RKO (cell line): ENCODE results near the gene SLIT3.

Source experiments
- DNase-seq: peaks from one replicate; pipeline ENCODE4 v3.0.0-alpha.2; 2016; ENCODE audit warnings: low spot score

SLIT3 gene

DNA sequence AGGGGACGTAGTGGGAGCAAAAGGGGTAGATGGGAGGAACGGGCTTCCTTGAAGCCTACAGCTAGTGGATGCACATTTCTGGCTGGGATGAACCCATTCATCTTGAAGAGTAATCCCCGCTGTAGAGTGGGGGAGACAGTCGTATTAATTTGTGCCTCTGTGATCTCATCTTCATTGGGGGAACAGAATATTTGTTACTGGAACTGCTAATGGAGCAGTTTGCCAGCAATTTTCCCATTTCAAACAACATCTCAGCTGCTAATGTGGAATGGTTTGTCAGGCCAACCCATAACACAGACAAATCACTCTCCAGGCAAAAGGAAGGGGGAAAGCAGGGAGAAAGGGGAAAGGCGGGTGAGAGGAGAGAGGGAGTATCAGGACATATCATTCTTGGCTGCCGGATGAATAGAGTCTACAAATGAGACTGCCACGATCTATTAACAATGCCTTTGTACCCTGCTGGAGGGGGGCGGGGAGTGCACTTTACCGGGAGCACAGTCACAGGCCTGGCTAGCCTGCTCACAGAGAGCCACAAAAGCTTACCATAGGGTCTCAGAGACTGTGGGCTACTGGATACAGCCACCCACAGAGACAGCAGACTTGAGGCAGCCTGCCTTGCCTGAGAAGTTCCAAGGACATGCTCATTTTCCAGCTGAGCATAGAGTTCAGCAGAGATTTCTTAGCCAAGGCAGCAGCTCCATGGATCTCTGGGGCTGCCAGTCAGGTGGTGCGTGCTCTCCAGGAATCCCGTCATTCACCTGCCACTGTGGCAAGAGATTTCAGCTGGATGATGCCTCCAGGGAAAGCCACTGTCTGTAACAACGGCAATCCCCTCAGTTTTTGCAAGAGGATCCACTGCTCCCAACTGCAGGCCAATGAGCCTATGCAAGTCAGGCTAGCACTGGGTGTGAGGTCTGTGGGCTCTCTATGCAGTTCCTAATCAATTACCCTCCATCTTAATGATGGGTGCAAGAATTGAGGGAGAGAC lies 504.1 kb downstream of the SLIT3 start:
- DNase-seq = no peak

- DNase-seq = no peak
Measured at GRCh38 chr5:168796000-168796399, 504.9 kb downstream of the SLIT3 start.

GRCh38 chr5:168793841-168794837 lies 506.8 kb downstream of the SLIT3 start:
- DNase-seq = peak; percentile 20

GRCh38 chr5:168792678-168793077 lies 508.3 kb downstream of the SLIT3 start:
- no peak for DNase-seq

GRCh38 chr5:168790671-168791250 lies 510.2 kb downstream of the SLIT3 start:
- no peak for DNase-seq

DNA sequence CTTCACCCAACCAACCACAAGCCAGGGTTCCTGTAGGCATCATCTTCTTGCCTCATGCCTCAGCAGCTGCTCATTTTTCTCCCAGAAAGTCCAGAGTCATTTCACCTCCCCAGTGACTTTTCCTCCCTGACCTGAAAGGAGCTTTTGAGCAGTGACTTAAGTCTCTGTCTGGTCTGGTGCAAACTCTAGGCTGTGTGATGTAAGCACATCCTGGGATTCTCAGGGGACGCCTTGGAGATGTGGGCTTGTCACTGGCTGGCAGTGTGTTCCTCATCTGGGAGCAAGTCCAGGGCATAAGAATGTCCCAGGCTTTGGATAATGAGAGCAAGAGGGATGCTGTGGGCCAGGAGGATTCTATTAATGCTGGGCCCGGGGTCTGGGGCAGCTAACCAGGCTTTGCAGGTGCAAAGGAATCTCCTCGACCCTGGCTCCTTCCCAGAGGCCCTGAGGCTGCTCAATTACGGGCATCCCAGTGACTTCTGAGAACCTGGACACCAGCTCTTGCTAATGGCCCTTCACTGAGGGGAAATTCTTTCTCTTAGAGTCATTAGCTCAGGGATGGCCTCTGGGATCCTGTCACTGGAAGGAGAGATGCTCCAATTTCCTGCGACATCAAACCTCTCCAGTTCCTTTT lies 510.8 kb downstream of the SLIT3 start:
- no peak for DNase-seq

DNA sequence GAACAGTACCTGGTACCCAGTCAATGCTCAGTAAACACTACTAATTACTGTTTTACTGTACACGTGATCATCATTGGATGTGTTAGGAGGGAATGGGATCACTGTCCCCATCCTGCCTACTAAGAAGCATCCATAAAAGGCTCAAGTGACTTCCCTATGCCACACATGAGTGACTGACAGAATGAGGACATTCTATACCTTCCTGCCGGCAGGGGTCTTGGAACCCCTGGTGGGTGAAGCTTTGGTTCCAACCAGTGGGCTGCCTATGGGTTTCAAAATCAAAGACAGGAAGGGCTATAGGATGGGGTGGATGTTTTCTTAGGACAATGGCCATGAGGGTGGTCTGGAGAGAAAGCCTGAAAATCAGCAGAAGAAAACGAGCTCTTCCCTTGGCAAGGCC lies 512.2 kb downstream of the SLIT3 start:
- DNase-seq = no peak

DNA sequence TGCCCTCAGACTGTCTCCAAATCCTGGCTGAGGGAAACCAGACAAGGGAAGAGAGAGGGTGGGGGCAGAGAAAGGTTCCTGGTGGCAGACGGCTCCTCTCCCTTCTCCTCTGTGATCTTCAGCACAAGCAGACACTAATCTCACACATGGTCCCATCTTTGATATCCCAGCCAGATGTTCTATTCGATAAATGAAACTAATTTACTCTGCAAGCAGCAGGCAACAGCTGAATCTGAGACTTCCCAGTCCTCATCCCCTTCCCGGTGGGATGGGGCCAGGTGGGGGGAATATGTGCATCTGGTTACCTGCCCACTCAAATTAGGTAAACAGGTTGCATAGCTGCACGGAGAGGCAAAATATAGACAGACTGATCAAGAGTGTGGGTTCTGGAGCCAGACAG lies 512.8 kb downstream of the SLIT3 start:
- no peak for DNase-seq

DNA sequence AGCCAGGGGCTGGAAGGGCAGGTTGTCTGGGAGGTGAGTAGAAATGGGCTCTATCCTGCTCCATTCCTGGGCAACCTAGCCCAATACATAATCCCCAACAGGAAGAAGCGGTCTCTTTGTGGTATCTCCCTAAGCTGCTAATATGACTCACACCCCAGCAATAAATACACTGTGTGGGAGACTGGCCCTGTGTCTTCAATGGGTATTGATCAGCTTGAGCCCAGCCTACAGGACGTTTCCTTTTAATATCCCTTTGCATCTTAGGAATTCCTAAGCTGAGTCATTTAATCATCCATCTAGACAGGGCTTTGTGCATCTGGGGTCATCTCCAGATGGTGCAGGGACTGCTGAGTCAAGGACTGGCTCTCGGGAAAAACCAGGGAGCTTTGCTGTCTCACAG lies 514.8 kb downstream of the SLIT3 start:
- no peak for DNase-seq

- DNase-seq = no peak
Measured at GRCh38 chr5:168784454-168784853, 516.5 kb downstream of the SLIT3 start.

- DNase-seq = no peak
Measured at GRCh38 chr5:168781941-168782571, 518.9 kb downstream of the SLIT3 start.

GRCh38 chr5:168780888-168781287 lies 520.1 kb downstream of the SLIT3 start:
- no peak for DNase-seq

DNA sequence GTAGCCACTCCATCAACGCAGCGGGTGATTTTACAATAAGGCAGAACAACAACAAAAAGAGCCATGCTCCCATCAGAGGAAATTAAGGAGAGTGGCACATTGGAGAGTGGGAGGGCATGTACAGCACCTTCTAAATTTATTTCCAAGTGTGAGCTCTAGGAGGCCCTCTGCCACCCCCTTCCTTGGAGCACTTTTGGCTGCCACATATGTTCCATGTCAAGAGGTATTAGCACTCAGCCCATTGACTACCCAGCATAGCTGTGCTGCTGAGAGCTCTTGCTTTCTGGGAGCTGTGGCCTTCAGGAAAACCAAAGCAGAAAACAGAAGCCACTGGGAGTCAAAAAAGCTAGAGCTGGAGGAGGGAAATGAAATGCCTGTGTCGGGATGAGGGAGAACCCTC lies 521.6 kb downstream of the SLIT3 start:
- no peak for DNase-seq

GRCh38 chr5:168778536-168778935 lies 522.4 kb downstream of the SLIT3 start:
- DNase-seq = no peak

DNA sequence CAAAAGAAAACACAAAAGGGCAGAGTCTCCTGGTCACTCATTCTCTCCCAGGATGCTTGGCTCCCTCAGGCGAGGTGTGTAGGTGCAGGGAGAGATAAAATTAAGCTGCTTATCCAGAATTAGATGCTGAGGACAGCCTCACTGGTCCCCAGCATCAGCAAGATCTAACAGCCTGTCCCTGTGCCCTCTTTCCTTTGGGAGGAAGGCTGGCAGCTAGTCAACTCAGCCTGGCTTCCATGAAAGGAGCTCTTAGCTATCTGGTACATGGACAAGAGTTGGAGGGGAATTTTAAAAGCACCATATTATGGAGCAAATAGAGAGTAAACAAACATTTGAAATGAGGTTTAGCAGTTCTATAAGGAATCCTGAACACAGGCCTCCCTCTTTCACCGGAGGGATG lies 523.3 kb downstream of the SLIT3 start:
- DNase-seq = no peak

DNA sequence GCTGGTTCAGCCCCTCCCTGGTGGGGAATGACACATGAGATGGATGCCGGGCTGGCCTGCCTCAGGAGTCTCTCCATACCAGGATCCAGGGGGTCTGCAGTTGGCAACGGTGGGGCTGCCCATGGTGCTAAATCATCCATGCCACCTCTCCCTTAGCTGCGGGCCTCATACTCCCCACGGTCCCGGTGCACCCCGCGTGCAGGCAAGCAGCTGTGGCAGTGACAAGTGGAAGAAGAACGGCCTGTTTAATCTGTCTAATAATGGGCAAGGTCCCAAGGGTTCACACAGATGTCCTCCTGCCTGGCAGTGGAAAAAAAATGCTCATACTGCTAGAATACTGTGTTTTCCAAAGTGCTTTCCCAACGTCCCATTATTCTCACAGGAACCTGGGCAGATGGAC lies 524.9 kb downstream of the SLIT3 start:
- DNase-seq = no peak

GRCh38 chr5:168773226-168773625 lies 527.7 kb downstream of the SLIT3 start:
- DNase-seq = no peak

GRCh38 chr5:168772316-168772961 lies 528.5 kb downstream of the SLIT3 start:
- no peak for DNase-seq

- DNase-seq = no peak
Measured at GRCh38 chr5:168771678-168772077, 529.3 kb downstream of the SLIT3 start.

DNA sequence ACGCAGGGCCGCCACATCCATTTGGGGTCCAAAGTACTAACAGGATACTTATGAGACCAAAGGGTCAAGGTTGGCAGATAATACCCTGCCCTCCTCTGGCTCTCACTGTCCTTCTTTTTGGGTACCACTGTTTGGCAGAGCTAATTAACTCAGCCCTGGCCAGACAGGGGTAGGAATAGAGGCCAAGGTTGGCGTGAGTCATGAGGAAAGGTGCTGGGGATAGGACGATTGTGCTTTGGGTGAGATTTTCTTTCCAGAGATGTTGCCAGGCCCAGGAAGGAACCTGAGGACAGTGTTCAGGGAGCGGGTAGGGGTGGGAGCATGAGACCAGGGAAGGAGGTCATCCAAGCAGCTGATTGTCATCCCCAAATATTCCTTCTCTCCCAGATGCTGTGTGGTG lies 529.9 kb downstream of the SLIT3 start:
- no peak for DNase-seq

- DNase-seq = no peak
Measured at GRCh38 chr5:168770036-168770498, 530.9 kb downstream of the SLIT3 start.
